Fibroblast of skin of left quadriceps (primary cell): ENCODE results near the gene NCKIPSD.
"Not testable (repeated sequence)": the region's sequence is repeated elsewhere in the genome, so short reads cannot be mapped to it uniquely, and the experiment has no call there.

Source experiments
- DNase-seq, 2 experiments: peaks; one replicate each; pipeline ENCODE4 v3.0.0-alpha.2; 2013; ENCODE audit warnings: low read depth in 2 of 2

NCKIPSD gene

DNA sequence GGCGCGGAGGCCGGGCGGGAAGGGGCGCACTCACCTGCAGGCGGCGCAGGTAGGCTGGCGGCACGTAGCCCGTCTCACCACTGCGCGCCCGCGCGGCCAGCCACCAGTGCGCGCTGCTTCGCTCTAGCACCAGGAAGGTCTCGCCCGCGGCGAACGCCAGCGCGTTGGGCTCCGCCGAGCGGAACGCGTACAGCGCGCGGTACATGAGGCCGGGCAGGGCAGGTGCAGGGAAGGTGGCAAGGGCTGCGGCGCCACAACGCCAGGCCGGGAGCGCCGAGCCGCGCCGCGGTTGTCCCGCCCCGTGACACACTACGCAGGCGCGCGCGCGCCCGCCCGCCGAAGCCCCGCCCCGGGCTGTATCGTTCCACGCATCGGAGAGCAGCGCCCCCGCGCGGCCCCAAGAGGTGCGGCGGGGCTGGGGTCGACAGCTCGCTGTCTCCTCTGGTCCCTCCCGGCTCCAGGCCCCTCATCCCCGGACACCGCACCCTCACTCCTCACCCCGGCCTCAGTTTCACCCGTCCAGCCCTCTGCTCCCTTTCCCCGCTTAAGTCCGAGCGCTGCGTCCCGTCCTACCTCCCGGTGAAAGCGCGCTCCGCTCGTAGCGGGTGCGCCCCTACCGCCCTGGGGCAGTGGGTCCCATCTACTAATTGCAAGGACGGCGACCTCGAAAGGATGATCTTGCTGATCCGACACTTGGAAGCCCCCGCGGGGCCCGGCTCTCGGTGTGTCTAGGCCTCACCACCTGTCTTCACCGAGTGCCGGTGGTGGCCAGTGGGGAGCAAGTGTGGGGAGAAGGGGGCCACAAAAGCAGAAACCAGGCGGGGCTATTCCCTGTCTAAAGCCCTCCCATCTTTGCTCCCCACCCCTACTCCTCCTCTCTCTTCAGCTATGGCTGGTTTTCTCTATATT lies at the start of gene NCKIPSD:
NCKIPSD (minus strand) TSS at position 313 of the 909 bp plus-strand sequence; CDS start at position 205, 108 bp downstream.
- DNase-seq, result peak; percentile 58 to 59

DNA sequence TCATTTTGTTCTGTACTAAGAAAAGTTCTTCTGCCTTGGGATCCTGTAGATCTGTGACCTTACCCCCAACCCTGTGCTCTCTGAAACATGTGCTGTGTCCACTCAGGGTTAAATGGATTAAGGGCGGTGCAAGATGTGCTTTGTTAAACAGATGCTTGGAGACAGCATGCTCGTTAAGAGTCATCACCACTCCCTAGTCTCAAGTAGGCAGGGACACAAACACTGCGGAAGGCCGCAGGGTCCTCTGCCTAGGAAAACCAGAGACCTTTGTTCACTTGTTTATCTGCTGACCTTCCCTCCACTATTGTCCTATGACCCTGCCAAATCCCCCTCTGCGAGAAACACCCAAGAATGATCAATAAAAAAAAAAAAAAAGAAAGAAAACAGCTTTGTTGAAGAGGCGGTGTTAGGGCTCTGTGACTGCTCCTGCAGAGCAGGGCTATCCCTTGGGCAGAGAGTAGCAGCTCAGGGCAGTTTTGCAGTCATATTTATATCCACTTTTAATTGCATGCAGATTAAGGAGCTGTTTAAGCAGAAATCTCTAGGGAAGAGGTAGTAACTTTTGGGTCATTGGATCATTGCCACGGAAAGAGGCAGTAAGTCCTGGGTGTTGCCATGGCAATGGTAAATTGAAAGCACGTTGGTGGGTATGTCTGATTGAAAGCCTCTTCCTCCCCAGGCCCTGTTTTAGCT lies 49.5 kb upstream of the NCKIPSD start:
- peak in 1 of 2 experiments; percentile 16 for DNase-seq

- not testable (repeated sequence) for DNase-seq
These were observed 48.8 kb upstream of the NCKIPSD start for GRCh38 chr3:48734541-48734940.

GRCh38 chr3:48733752-48734518 lies 48.2 kb upstream of the NCKIPSD start:
- not testable (repeated sequence) for DNase-seq

GRCh38 chr3:48727511-48727910 lies 41.8 kb upstream of the NCKIPSD start:
- DNase-seq, result no peak

DNA sequence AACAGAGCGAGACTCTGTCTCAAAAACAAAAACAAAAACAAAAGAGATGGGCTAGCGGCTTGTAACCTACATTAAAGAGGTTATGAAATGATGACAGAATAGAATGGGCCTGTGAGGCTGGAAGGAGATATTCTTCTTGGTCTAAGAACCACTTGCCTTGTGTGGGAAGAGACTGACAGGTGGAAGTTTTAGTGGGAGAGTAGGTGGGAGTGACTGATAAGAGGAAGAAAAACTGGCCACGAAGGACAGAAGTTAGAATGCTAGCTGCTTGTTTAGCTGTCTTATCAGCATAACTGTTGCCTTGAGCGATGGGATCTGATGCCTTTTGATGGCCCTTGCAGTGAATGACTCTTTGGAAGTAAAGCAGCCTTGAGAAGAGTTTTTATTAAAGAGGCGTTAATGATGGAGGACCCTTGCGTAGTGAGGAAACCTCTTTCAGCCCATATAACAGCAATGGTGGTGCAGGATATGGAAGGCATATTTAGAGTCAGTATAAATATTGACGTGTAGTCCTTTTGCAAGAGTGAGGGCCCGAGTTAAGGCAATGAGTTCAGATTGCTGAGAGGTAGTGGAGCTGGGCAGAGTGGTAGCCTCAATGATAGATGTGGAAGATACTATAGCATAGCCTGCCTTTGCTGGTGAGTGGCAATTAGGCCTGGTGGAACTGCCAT lies 39.6 kb upstream of the NCKIPSD start:
- DNase-seq, result not testable (repeated sequence)

DNA sequence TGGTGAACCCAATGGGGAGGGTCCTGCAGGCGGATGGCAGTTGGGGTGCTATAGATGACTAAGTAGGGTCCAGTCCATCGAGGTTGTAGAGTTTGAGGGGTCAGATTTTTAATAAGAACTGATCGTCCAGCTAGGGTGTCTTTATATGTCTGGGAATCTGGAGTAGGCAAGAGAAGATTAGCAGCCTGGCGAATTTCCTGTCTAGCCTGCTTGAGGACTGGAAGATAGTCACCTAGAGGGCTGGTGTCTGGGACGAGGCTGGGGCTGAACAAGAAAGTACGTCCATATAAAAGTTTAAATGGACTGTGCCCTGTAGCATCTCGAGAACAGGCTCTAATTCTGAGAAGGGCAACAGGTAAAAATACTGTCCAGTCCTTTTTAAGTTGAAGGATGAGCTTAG lies 38.0 kb upstream of the NCKIPSD start:
- DNase-seq, result no peak

DNA sequence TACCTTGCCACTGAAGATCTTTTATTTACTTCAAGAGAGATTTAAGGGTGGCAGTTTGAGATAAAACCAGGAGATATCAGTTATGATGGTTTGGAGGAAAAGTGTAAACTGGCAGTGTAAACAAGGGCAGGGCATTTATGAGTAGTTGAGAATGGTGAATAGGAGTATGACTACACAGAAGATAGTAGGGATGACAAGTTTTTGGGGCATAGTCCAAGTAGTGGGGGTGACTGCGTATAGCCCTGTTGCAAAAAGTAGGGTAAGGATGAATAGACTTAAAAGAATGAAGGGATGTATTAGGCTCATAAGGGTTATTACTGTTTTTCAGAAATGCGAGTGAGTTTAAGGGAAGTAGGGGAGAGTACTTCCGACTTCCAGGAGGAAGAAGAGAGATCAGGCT lies 37.6 kb upstream of the NCKIPSD start:
- not testable (repeated sequence) for DNase-seq

DNA sequence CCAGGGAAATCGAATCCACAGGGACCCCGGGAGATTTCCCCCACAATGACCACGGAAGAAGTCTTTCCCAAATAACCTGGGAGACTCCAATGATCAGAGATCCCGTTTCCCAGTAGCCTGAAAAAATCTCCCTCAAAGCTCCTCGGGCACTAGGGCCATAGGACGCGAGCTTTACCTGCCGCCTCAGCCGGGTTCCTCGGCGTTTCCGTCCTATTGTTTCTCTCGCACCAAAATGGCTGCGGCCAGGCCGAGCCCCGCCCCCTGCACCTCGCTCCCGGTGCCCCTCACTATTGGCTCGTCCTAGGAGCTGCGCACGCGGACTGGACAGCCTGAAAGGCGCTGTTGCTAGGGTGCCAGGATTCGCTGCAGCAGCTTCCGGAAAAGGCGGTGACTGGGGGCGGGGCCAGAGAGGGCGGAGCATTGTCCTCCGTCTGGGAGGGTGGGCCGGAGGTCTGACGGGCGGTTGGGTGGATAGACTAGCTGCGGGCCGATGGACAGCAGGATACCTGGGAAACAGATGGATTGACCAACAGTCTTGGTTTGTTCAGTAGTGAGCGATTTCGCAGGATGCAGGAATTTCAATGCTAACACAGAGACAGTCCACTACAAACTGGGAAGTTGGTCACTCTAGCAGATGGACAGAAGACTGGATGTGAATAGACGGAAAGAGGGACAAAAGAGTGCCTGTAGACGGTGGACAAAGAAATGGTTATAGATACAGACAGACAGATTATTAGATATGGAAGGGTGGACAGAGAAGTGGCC lies 31.4 kb upstream of the NCKIPSD start, which contains the start of gene IP6K2:
IP6K2 (minus strand) TSS at position 240 of the 765 bp plus-strand sequence. CDS start 21,930 bp downstream, outside the sequence.
- peak; percentile 94 to 95 for DNase-seq

DNA sequence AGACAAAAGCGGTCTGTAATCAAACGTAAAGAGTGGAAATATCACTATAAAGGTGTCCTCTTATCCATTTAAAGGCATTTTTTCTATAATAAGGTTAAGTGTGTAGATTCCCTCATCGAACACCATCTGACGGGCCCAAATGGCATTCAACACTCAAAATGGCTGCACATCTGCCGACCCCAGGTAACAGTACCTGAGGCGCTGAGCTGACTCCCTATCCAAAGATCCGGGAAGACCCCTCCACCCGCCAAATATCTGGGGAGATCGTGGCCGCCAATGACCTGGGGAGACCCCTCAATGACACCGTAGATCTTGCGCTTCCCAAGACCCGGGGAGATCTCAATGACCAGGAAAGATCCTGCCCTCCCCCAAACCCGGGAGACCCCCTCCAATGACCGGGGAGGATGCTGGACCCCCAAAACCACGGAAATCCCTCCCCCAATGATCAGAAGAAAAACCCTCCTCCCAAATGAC lies 30.8 kb upstream of the NCKIPSD start:
- no peak for DNase-seq

GRCh38 chr3:48715174-48715800 lies 29.6 kb upstream of the NCKIPSD start:
- DNase-seq, result no peak

DNA sequence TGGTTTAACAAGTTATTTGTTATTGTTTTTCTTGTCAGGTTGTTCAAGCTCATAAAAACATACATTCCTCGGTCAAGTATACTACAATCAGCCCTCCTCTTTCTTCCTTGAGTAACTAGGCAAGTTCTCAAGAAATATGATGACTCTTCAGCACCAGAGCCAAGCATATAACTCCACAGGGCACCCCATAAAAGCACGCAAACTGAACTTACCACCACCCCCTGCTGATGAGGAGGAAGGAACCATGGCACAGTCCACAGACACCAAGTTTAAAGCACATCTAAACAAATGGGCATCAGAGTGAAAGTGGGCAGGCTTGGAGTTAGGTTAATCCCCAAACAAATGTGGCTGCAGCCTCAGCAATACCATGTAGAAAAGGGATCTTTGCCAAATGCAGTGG lies 26.0 kb upstream of the NCKIPSD start:
- no peak for DNase-seq

DNA sequence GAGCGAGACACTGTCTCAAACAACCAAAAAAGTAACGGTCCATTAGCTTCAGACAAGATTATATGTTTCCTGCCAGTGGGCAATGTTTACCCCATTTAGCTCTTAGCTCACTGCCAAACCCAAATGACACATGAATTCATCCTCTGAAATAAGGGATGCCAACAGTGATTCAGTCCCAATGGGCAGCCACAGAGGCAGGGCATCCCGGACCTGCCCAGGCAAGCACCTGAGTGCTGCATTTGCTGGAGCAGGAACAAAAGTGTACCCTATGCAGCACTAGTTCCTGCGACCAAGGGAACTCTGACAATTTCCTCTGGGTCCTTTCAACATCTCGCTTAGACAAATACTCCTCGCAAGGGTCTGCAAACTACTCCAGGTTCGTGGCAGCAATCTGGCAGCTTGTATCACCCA lies 23.3 kb upstream of the NCKIPSD start:
- DNase-seq, result no peak

- no peak for DNase-seq
These were observed 22.8 kb upstream of the NCKIPSD start for GRCh38 chr3:48708481-48708889.

- DNase-seq, result no peak
These were observed 21.4 kb upstream of the NCKIPSD start for GRCh38 chr3:48707157-48707556.

- DNase-seq, result no peak
These were observed 16.7 kb upstream of the NCKIPSD start for GRCh38 chr3:48702320-48702920.

- no peak for DNase-seq
These were observed 15.2 kb upstream of the NCKIPSD start for GRCh38 chr3:48700731-48701405.

DNA sequence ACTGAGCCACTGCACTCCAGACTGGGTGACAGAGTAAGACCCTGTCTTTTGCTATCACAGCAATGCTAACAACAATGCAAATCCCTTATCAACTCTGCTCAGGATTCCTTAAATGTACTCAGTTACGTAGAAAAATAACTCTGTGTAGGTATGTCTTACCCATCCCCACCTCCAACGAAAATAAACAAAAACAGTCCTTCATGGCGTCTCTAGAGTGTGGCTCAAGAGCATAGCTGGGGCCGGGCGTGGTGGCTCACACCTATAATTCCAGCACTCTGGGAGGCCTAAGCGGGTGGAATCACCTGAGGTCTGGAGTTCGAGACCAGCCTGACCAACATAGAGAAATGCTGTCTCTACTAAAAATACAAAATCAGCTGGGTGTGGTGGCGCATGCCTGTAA lies 13.2 kb upstream of the NCKIPSD start:
- no peak for DNase-seq

GRCh38 chr3:48697952-48698351 lies 12.2 kb upstream of the NCKIPSD start:
- no peak for DNase-seq
